Astrocyte (in vitro differentiated cells and primary cell): ENCODE results near the gene DYRK4. TPM values are rescaled to one million over a fixed set of nuclear protein-coding genes. Genes with fewer than 3 reads are reported as not detected.
A peak's percentile ranks its signal among the peaks of the same experiment; 100 is the strongest.

Source experiments
- DNase-seq: peaks from one replicate; pipeline ENCODE4 v3.0.0-alpha.2; 2010; ENCODE audit warnings: low read depth
- FAIRE-seq: peaks from 2 replicates; lab custom pipeline; 2011; peaks lifted over from hg19 to GRCh38; lab: Jason Lieb, UNC
- H2AFZ ChIP-seq: 2 replicates; pipeline ENCODE4 v1.6.0; 2012; ENCODE audit warnings: low read depth, low read length, inconsistent platforms
- H3K27ac ChIP-seq: 2 replicates; pipeline ENCODE4 v1.5.1; 2011; ENCODE audit warnings: low read depth, low read length, inconsistent platforms
- H3K27me3 ChIP-seq: 2 replicates; pipeline ENCODE4 v1.6.0; 2011; ENCODE audit warnings: low read length, inconsistent platforms; ENCODE audit not compliant: insufficient read depth
- H3K36me3 ChIP-seq: 2 replicates; pipeline ENCODE4 v1.5.1; 2011; ENCODE audit warnings: low read length, inconsistent platforms; ENCODE audit not compliant: insufficient read depth
- H3K4me1 ChIP-seq: 2 replicates; pipeline ENCODE4 v1.5.1; 2011; ENCODE audit warnings: low read length, inconsistent platforms; ENCODE audit not compliant: insufficient read depth
- H3K4me2 ChIP-seq: 2 replicates; pipeline ENCODE4 v1.6.0; 2012; ENCODE audit warnings: low read length, inconsistent platforms
- H3K4me3 ChIP-seq: 2 replicates; pipeline ENCODE4 v1.5.1; 2011; ENCODE audit warnings: low read depth, mild to moderate bottlenecking, low read length, inconsistent platforms; ENCODE audit not compliant: insufficient read depth
- H3K79me2 ChIP-seq: 2 replicates; pipeline ENCODE4 v1.6.0; 2012; ENCODE audit warnings: mild to moderate bottlenecking, low read length, inconsistent platforms; ENCODE audit not compliant: insufficient read depth
- H3K9ac ChIP-seq: 2 replicates; pipeline ENCODE4 v1.6.0; 2012; ENCODE audit warnings: mild to moderate bottlenecking, low read length, inconsistent platforms
- H3K9me3 ChIP-seq: 2 replicates; pipeline ENCODE4 v1.5.1; 2012; ENCODE audit warnings: low read depth, mild to moderate bottlenecking, low read length, inconsistent platforms; ENCODE audit not compliant: insufficient read depth
- H4K20me1 ChIP-seq: 2 replicates; pipeline ENCODE4 v1.6.0; 2012; ENCODE audit warnings: low read length, inconsistent platforms; ENCODE audit not compliant: insufficient read depth
- H3K27ac Mint-ChIP-seq: one replicate; pipeline ENCODE4 v1.8.0; 2021; ENCODE audit warnings: mild to moderate bottlenecking, mixed read lengths; ENCODE audit not compliant: unreplicated experiment
- H3K27me3 Mint-ChIP-seq: one replicate; pipeline ENCODE4 v1.8.0; 2021; ENCODE audit warnings: low read depth, mixed read lengths; ENCODE audit not compliant: unreplicated experiment
- H3K36me3 Mint-ChIP-seq: one replicate; pipeline ENCODE4 v1.8.0; 2021; ENCODE audit warnings: low read depth, mixed read lengths; ENCODE audit not compliant: unreplicated experiment
- H3K4me1 Mint-ChIP-seq: one replicate; pipeline ENCODE4 v1.8.0; 2021; ENCODE audit warnings: low read depth, mixed read lengths; ENCODE audit not compliant: unreplicated experiment
- H3K4me3 Mint-ChIP-seq: one replicate; pipeline ENCODE4 v1.8.0; 2021; ENCODE audit warnings: mild to moderate bottlenecking, moderate library complexity, mixed read lengths; ENCODE audit not compliant: unreplicated experiment
- H3K9me3 Mint-ChIP-seq: one replicate; pipeline ENCODE4 v1.8.0; 2021; ENCODE audit warnings: mild to moderate bottlenecking, mixed read lengths; ENCODE audit not compliant: unreplicated experiment
- CTCF ChIP-seq: IDR thresholded peaks from 2 replicates; pipeline ENCODE4 v1.5.1; 2011; ENCODE audit warnings: low read depth, mild to moderate bottlenecking, inconsistent platforms, low read length, moderate library complexity; ENCODE audit not compliant: insufficient read depth
- EZH2 ChIP-seq: IDR thresholded peaks from 2 replicates; pipeline ENCODE4 v1.6.1; 2012; ENCODE audit warnings: mild to moderate bottlenecking, low read length, inconsistent platforms; ENCODE audit not compliant: insufficient read depth
- total RNA-seq: library from RNA; stranded (reverse); gene quantifications from 2 replicates; pipeline ENCODE4 v1.2.1, GENCODE V29; 2021

Gene DYRK4
- total RNA-seq, 1 donor from 2014 or later: 33.9 TPM

DNA sequence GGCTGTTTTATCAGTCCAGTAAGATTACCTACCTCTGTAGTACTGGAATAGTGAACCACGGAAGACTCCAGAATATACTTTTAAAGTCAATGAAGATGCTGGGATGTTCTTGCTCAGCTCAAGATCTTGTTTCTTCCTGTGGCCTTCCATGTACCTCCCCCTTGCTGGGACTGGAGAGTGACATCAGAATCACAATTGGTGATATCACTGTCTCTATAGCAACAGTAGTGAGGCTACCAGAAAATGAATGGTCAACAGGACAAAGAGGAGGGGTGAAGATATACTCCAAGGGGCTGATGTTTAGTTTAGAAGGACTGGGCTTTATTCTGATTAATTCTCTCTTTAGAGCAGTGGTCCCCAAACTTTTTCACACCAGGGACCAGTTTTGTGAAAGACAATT, 83.0 kb downstream of the DYRK4 start:
- Histone ChIP-seq H2AFZ (no peak overlapping the region), H3K9ac (no peak overlapping the region), H3K36me3 (no peaks in the 10 kb centered on the region), H3K4me1 (peaks cover 9% of the 10 kb centered on the region), H3K27ac (no peak overlapping the region), H3K27me3 (no peaks in the 10 kb centered on the region), H3K79me2 (peaks cover 16% of the 10 kb centered on the region), H3K4me2 (no peak overlapping the region), H3K9me3 (no peaks in the 10 kb centered on the region), H3K4me3 (no peak overlapping the region), H4K20me1 (no peaks in the 10 kb centered on the region)
- Mint-ChIP-seq H3K9me3 (no peaks in the 10 kb centered on the region), H3K4me1 (peaks cover 4% of the 10 kb centered on the region), H3K27ac (no peak overlapping the region), H3K36me3 (no peaks in the 10 kb centered on the region), H3K27me3 (no peaks in the 10 kb centered on the region), H3K4me3 (no peak overlapping the region)
- DNase-seq: no peak
- FAIRE-seq: no peak
- TF ChIP-seq EZH2: no peak
- TF ChIP-seq CTCF: no peak

DNA sequence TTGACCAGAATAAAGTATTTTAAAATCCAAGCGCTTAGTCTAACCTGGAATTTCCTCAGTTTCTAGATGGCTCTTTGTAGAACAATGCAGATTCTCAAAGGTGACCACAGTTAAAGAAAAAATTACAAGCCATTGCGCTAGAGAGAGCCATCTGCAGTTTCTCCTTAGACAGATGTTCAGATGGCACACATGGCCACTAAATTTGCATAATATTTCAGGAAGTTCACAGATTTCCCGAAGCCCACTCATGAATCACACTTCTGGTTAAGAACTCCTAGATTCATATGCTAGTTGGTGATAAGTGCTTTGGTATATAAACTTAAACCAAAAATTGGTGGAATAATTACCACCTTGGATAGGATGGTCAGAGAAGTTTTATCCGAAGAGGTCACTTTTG, 86.1 kb downstream of the DYRK4 start:
- H3K27me3 ChIP-seq: no peaks in the 10 kb centered on the region
- DNase-seq (no peak), FAIRE-seq (no peak)
- H3K9me3 ChIP-seq: no peaks in the 10 kb centered on the region
- H2AFZ ChIP-seq: peak overlapping the region; percentile 89
- H3K9ac ChIP-seq: peak overlapping the region; percentile 96
- Mint-ChIP-seq H3K27me3 (no peaks in the 10 kb centered on the region), H3K4me3 (peak overlapping the region; percentile 98), H3K9me3 (no peaks in the 10 kb centered on the region), H3K4me1 (peaks cover 8% of the 10 kb centered on the region), H3K27ac (peak overlapping the region; percentile 91), H3K36me3 (no peaks in the 10 kb centered on the region)
- H3K79me2 ChIP-seq: peaks cover 47% of the 10 kb centered on the region
- H3K27ac ChIP-seq: peak overlapping the region; percentile 83
- H3K4me3 ChIP-seq: peak overlapping the region; percentile 93
- peak overlapping the region; percentile 98 for H3K4me2 ChIP-seq
- H4K20me1 ChIP-seq: peaks cover 12% of the 10 kb centered on the region
- TF ChIP-seq CTCF (no peak), EZH2 (no peak)
- no peaks in the 10 kb centered on the region for H3K36me3 ChIP-seq
- peaks cover 12% of the 10 kb centered on the region for H3K4me1 ChIP-seq

- Mint-ChIP-seq H3K27ac (peak within 1 kb of the TSS; percentile 91), H3K9me3 (no peaks in the 10 kb centered on the region), H3K4me3 (peak within 1 kb of the TSS; percentile 98), H3K36me3 (no peaks in the 10 kb centered on the region), H3K4me1 (peaks cover 11% of the 10 kb centered on the region), H3K27me3 (no peaks in the 10 kb centered on the region)
- no peak for TF ChIP-seq CTCF
- no peak for TF ChIP-seq EZH2
- Histone ChIP-seq H3K4me3 (peak within 1 kb of the TSS; percentile 93), H3K79me2 (peaks cover 53% of the 10 kb centered on the region), H3K9ac (peak within 1 kb of the TSS; percentile 96), H3K9me3 (no peaks in the 10 kb centered on the region), H3K4me2 (peak within 1 kb of the TSS; percentile 98), H3K27ac (peak within 1 kb of the TSS; percentile 83), H3K36me3 (no peaks in the 10 kb centered on the region), H3K4me1 (peaks cover 12% of the 10 kb centered on the region), H3K27me3 (no peaks in the 10 kb centered on the region), H4K20me1 (peaks cover 18% of the 10 kb centered on the region), H2AFZ (peak within 1 kb of the TSS; percentile 89)
- DNase-seq: peak; percentile 79
- FAIRE-seq: peak; percentile 97
Observed at GRCh38 chr12:4648501-4649357, 86.7 kb downstream of the DYRK4 start, which contains the start of the genes AKAP3 and NDUFA9. TSS of gene AKAP3 (minus strand) at chr12:4649051. CDS start at chr12:4638196, 10,855 bp downstream. TSS of gene NDUFA9 (plus strand) at chr12:4649114. CDS start at chr12:4649127, 13 bp downstream.
